Liver (tissue), 9 donors: Measurements from ENCODE around the gene DYSF. TPM values are rescaled to one million over a fixed set of nuclear protein-coding genes. Genes with fewer than 3 reads are reported as not detected.

Experiments
- DNase-seq: peaks from one replicate; pipeline ENCODE4 v3.0.0-alpha.2; 2017; ENCODE audit warnings: low spot score
- H3K27ac ChIP-seq, 2 donors: one replicate each; pipeline ENCODE4 v1.7.0; 2013; ENCODE audit warnings: inconsistent platforms in 2 of 2, low read length in 2 of 2, control low read depth in 1 of 2, low read depth in 1 of 2, mild to moderate bottlenecking in 1 of 2
- H3K27me3 ChIP-seq, 4 donors: one replicate each; pipeline versions ENCODE4 v1.6.1 to v1.7.0; 2013; ENCODE audit warnings: low read length in 3 of 4, inconsistent platforms in 1 of 4, mild to moderate bottlenecking in 1 of 4, moderate library complexity in 1 of 4; ENCODE audit not compliant: control insufficient read depth in 4 of 4, insufficient read depth in 4 of 4
- H3K36me3 ChIP-seq, 4 donors: one replicate each; pipeline versions ENCODE4 v1.6.1 to v1.7.0; 2013; ENCODE audit warnings: low read length in 3 of 4, mild to moderate bottlenecking in 3 of 4, low read depth in 1 of 4, moderate library complexity in 1 of 4; ENCODE audit not compliant: control insufficient read depth in 4 of 4, insufficient read depth in 3 of 4
- H3K4me1 ChIP-seq, 4 donors: one replicate each; pipeline versions ENCODE4 v1.6.1 to v1.7.0; 2013; ENCODE audit warnings: low read length in 3 of 4, mild to moderate bottlenecking in 3 of 4, moderate library complexity in 1 of 4; ENCODE audit not compliant: control insufficient read depth in 4 of 4, insufficient read depth in 4 of 4
- H3K4me3 ChIP-seq, 3 donors: one replicate each; pipeline versions ENCODE4 v1.6.1 to v1.7.0; 2013; ENCODE audit warnings: low read length in 3 of 3, control low read depth in 1 of 3, low read depth in 1 of 3, mild to moderate bottlenecking in 1 of 3
- H3K9ac ChIP-seq, 2 donors: one replicate each; pipeline ENCODE4 v1.7.0; 2013; ENCODE audit warnings: low read length in 2 of 2, mild to moderate bottlenecking in 2 of 2, moderate library complexity in 2 of 2, control low read depth in 1 of 2, low read depth in 1 of 2
- H3K9me3 ChIP-seq, 4 donors: one replicate each; pipeline versions ENCODE4 v1.6.1 to v1.7.0; 2013; ENCODE audit warnings: low read length in 3 of 4; ENCODE audit not compliant: control insufficient read depth in 4 of 4
- EGR1 ChIP-seq, 2 donors: IDR thresholded peaks; 2 replicates each; pipeline ENCODE4 v1.6.1; 2016 to 2018; ENCODE audit warnings: antibody characterized with exemption in 2 of 2, low read depth in 2 of 2
- FOXA1 ChIP-seq: IDR thresholded peaks from 2 replicates; pipeline ENCODE4 v1.6.1; 2016; ENCODE audit warnings: antibody characterized with exemption
- FOXA2 ChIP-seq: IDR thresholded peaks from 2 replicates; pipeline ENCODE4 v1.6.1; 2016; ENCODE audit warnings: antibody characterized with exemption
- GABPA ChIP-seq, 2 donors: IDR thresholded peaks in 1 of 2; conservative IDR thresholded peaks in 1 of 2; 2 replicates each; pipeline ENCODE4 v1.6.1; 2016; ENCODE audit warnings: antibody characterized with exemption in 2 of 2, mild to moderate bottlenecking in 1 of 2, moderate library complexity in 1 of 2
- HNF4A ChIP-seq, 2 donors: conservative IDR thresholded peaks; 2 replicates each; pipeline ENCODE4 v1.6.1; 2016; ENCODE audit warnings: antibody characterized with exemption in 2 of 2, mild to moderate bottlenecking in 2 of 2
- HNF4G ChIP-seq: IDR thresholded peaks from 2 replicates; pipeline ENCODE4 v1.6.1; 2016; ENCODE audit warnings: antibody characterized with exemption
- JUND ChIP-seq, 2 donors: IDR thresholded peaks; 2 replicates each; pipeline ENCODE4 v1.6.1; 2016; ENCODE audit warnings: antibody characterized with exemption in 2 of 2
- NR2F2 ChIP-seq: IDR thresholded peaks from 2 replicates; pipeline ENCODE4 v1.6.1; 2016; ENCODE audit warnings: antibody characterized with exemption
- RAD21 ChIP-seq, 2 donors: IDR thresholded peaks; 2 replicates each; pipeline ENCODE4 v1.6.1; 2016; ENCODE audit warnings: antibody characterized with exemption in 2 of 2, mild to moderate bottlenecking in 2 of 2
- RXRA ChIP-seq, 2 donors: IDR thresholded peaks; 2 replicates each; pipeline ENCODE4 v1.6.1; 2017 to 2018; ENCODE audit warnings: antibody characterized with exemption in 2 of 2, mild to moderate bottlenecking in 1 of 2
- SP1 ChIP-seq: IDR thresholded peaks from 2 replicates; pipeline ENCODE4 v1.6.1; 2018; ENCODE audit warnings: antibody characterized with exemption, mild to moderate bottlenecking
- TAF1 ChIP-seq: conservative IDR thresholded peaks from 2 replicates; pipeline ENCODE4 v1.6.1; 2016; ENCODE audit warnings: antibody characterized with exemption, mild to moderate bottlenecking
- YY1 ChIP-seq: IDR thresholded peaks from 2 replicates; pipeline ENCODE4 v1.6.1; 2016; ENCODE audit warnings: antibody characterized with exemption, mild to moderate bottlenecking
- WGBS: extraction: QIAGEN DNeasy Blood & Tissue Kit; methylation state at CpG from one replicate; pipeline ENCODE4 v1.1.7; 2013; 5-methylcytosine and 5-hydroxymethylcytosine counted together
- polyA plus RNA-seq, 2 donors: library from polyadenylated mRNA; stranded (reverse) in 1 of 2; unstranded in 1 of 2; fragments of 200-250 nt in 1 of 2; fragments of >200 nt in 1 of 2; fragmentation: Nextera tagmentation in 1 of 2; extraction: Ambion mirVana in 1 of 2; gene quantifications; one replicate each; pipeline versions ENCODE4 v1.2.1 to v1.2.3, GENCODE V29; 2013 to 2015
- total RNA-seq, 2 donors: library from RNA; depleted of rRNA; stranded (reverse); fragments of >200 nt; gene quantifications; one replicate each; pipeline ENCODE4 v1.2.3, GENCODE V29; 2014
- TF ChIP-seq, protein P1 (sequence below): IDR thresholded peaks from 2 replicates; pipeline ENCODE4 v1.6.1; 2016; ENCODE audit warnings: antibody characterized with exemption, mild to moderate bottlenecking
- TF ChIP-seq, protein P2 (sequence below): IDR thresholded peaks from 2 replicates; pipeline ENCODE4 v1.6.1; 2016; ENCODE audit warnings: antibody characterized with exemption
- TF ChIP-seq, protein P3 (sequence below): IDR thresholded peaks from 2 replicates; pipeline ENCODE4 v1.6.1; 2016; ENCODE audit warnings: antibody characterized with exemption
- TF ChIP-seq, protein P4 (sequence below): fragments of 150-350 bp; IDR thresholded peaks from 2 replicates; pipeline ENCODE4 v1.5.1; 2017; ENCODE audit warnings: improper control_type of control experiment, low read depth, low read length; ENCODE audit not compliant: missing input control
- TF ChIP-seq, protein P5 (sequence below): IDR thresholded peaks from 2 replicates; pipeline ENCODE4 v1.6.1; 2016; ENCODE audit warnings: antibody characterized with exemption
- donor health status: healthy.
- donor health status: healthy.
- donor health status: healthy.
- donor health status: healthy.
- donor health status: healthy.

DYSF gene
- total and polyA plus RNA-seq, 4 donors = 8.5 to 20.8 (median 13.6) TPM

DNA sequence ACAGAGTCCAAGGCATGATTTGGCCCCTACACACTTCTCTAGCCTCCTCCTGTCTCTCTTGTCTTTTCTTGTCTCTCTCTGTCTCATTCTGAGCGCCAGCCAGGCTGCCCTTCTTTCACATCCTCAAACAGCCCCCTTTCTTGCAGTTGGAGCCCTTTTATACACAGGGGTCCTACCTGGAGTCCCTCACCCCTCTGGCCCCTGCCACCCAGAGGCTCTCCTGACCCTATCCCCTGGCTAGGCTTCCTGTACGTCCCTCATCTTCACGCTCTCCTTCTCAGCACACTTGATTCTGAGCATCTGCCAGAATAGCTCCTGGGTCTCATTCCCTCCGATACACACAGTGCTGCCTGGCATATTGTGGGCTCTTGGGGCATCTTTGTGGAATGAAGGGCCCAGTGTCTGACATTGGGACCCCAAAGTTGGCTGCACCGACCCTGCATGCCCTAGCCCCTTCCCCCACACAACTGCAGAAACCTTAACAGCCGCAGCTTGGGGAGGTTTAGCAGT, 261.9 kb downstream of the DYSF start:
- TF ChIP-seq RXRA (IDR thresholded peaks at IDR 0.05) = no peak
- no peak for TF ChIP-seq GABPA (IDR thresholded peaks at IDR 0.05 in 1 of 2, conservative IDR thresholded peaks at IDR 0.05 in 1 of 2)
- TF ChIP-seq, protein P1, sequence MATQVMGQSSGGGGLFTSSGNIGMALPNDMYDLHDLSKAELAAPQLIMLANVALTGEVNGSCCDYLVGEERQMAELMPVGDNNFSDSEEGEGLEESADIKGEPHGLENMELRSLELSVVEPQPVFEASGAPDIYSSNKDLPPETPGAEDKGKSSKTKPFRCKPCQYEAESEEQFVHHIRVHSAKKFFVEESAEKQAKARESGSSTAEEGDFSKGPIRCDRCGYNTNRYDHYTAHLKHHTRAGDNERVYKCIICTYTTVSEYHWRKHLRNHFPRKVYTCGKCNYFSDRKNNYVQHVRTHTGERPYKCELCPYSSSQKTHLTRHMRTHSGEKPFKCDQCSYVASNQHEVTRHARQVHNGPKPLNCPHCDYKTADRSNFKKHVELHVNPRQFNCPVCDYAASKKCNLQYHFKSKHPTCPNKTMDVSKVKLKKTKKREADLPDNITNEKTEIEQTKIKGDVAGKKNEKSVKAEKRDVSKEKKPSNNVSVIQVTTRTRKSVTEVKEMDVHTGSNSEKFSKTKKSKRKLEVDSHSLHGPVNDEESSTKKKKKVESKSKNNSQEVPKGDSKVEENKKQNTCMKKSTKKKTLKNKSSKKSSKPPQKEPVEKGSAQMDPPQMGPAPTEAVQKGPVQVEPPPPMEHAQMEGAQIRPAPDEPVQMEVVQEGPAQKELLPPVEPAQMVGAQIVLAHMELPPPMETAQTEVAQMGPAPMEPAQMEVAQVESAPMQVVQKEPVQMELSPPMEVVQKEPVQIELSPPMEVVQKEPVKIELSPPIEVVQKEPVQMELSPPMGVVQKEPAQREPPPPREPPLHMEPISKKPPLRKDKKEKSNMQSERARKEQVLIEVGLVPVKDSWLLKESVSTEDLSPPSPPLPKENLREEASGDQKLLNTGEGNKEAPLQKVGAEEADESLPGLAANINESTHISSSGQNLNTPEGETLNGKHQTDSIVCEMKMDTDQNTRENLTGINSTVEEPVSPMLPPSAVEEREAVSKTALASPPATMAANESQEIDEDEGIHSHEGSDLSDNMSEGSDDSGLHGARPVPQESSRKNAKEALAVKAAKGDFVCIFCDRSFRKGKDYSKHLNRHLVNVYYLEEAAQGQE = no peak
- no peak for TF ChIP-seq TAF1
- TF ChIP-seq YY1 = no peak
- TF ChIP-seq, protein P2, sequence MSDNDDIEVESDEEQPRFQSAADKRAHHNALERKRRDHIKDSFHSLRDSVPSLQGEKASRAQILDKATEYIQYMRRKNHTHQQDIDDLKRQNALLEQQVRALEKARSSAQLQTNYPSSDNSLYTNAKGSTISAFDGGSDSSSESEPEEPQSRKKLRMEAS = no peak
- no peak for TF ChIP-seq NR2F2
- TF ChIP-seq, protein P3, sequence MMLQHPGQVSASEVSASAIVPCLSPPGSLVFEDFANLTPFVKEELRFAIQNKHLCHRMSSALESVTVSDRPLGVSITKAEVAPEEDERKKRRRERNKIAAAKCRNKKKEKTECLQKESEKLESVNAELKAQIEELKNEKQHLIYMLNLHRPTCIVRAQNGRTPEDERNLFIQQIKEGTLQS = no peak
- TF ChIP-seq HNF4G = no peak
- TF ChIP-seq FOXA2 = no peak
- TF ChIP-seq, protein P4, sequence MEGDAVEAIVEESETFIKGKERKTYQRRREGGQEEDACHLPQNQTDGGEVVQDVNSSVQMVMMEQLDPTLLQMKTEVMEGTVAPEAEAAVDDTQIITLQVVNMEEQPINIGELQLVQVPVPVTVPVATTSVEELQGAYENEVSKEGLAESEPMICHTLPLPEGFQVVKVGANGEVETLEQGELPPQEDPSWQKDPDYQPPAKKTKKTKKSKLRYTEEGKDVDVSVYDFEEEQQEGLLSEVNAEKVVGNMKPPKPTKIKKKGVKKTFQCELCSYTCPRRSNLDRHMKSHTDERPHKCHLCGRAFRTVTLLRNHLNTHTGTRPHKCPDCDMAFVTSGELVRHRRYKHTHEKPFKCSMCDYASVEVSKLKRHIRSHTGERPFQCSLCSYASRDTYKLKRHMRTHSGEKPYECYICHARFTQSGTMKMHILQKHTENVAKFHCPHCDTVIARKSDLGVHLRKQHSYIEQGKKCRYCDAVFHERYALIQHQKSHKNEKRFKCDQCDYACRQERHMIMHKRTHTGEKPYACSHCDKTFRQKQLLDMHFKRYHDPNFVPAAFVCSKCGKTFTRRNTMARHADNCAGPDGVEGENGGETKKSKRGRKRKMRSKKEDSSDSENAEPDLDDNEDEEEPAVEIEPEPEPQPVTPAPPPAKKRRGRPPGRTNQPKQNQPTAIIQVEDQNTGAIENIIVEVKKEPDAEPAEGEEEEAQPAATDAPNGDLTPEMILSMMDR = no peak
- TF ChIP-seq, protein P5, sequence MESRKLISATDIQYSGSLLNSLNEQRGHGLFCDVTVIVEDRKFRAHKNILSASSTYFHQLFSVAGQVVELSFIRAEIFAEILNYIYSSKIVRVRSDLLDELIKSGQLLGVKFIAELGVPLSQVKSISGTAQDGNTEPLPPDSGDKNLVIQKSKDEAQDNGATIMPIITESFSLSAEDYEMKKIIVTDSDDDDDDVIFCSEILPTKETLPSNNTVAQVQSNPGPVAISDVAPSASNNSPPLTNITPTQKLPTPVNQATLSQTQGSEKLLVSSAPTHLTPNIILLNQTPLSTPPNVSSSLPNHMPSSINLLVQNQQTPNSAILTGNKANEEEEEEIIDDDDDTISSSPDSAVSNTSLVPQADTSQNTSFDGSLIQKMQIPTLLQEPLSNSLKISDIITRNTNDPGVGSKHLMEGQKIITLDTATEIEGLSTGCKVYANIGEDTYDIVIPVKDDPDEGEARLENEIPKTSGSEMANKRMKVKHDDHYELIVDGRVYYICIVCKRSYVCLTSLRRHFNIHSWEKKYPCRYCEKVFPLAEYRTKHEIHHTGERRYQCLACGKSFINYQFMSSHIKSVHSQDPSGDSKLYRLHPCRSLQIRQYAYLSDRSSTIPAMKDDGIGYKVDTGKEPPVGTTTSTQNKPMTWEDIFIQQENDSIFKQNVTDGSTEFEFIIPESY = no peak
- no peak for TF ChIP-seq EGR1 (IDR thresholded peaks at IDR 0.05; ENCODE audit: low read depth in 2 of 2)
- TF ChIP-seq JUND (IDR thresholded peaks at IDR 0.05) = no peak
- no peak for TF ChIP-seq FOXA1
- no peak for TF ChIP-seq HNF4A (conservative IDR thresholded peaks at IDR 0.05)
- TF ChIP-seq RAD21 (IDR thresholded peaks at IDR 0.05) = no peak
- no peak for TF ChIP-seq SP1
- Histone ChIP-seq H3K27ac (no peak overlapping the region), H3K9ac (no peak overlapping the region), H3K4me3 (no peak overlapping the region), H3K36me3 (no peaks in the 10 kb centered on the region), H3K4me1 (peaks cover 0 to 6% (median 2%) of the 10 kb centered on the region in 4 donors), H3K9me3 (no peaks in the 10 kb centered on the region), H3K27me3 (no peaks in the 10 kb centered on the region)
- 93% methylated on average over 6 of the region's 6 CpGs for WGBS
- DNase-seq = no peak
